T-helper 2 cell treated with Interferon-gamma antibody and Interleukin-4, amounts not matched to agents 100 ng/mL and 5 ng/mL, for 36 hours (primary cell): ENCODE measurements around the gene AK9. TPM values are rescaled to one million over a fixed set of nuclear protein-coding genes. Genes with fewer than 3 reads are reported as not detected.

Source experiments
- intact Hi-C: fragments of 100-400 bp; cut with micrococcal nuclease; formaldehyde crosslinking; loops from one replicate; pipeline ENCODE4 v1.15.1; 2023
- total RNA-seq: library from RNA; stranded (reverse); gene quantifications from 2 replicates; pipeline ENCODE4 v1.2.3, GENCODE V29; 2022

The AK9 gene
- total RNA-seq, 1 donor from 2014 or later: 4.2 TPM

GRCh38 chr6:109449064-109449794 lies 241.8 kb downstream of the AK9 start:
- intact Hi-C loops: loop anchor here (10.0 kb wide), 1 partner anchor 264 kb away; no protein-coding TSS in a partner anchor

- intact Hi-C loops: loop anchor here (10.0 kb wide), 1 partner anchor 264 kb away; no protein-coding TSS in a partner anchor
Observed at GRCh38 chr6:109448615-109449014, 242.4 kb downstream of the AK9 start.

- intact Hi-C loops: loop anchor here (10.0 kb wide), 1 partner anchor 263 kb away; no protein-coding TSS in a partner anchor
Observed at GRCh38 chr6:109447878-109448555, 243.0 kb downstream of the AK9 start.

GRCh38 chr6:109447087-109447486 lies 243.9 kb downstream of the AK9 start:
- intact Hi-C loops: loop anchor here (10.0 kb wide), 1 partner anchor 262 kb away; no protein-coding TSS in a partner anchor

GRCh38 chr6:109446541-109446940 lies 244.5 kb downstream of the AK9 start:
- intact Hi-C loops: loop anchor here (10.0 kb wide), 1 partner anchor 262 kb away; no protein-coding TSS in a partner anchor

GRCh38 chr6:109446072-109446471 lies 244.9 kb downstream of the AK9 start:
- intact Hi-C loops: loop anchor here (10.0 kb wide), 1 partner anchor 261 kb away; no protein-coding TSS in a partner anchor

- intact Hi-C loops: loop anchor here (10.0 kb wide), 1 partner anchor 261 kb away; no protein-coding TSS in a partner anchor
Observed at GRCh38 chr6:109445382-109445781, 245.6 kb downstream of the AK9 start.

- intact Hi-C loops: loop anchor here (10.0 kb wide), 1 partner anchor 259 kb away; no protein-coding TSS in a partner anchor
Observed at GRCh38 chr6:109443425-109443950, 247.5 kb downstream of the AK9 start.

Other genes starting within 250 kb of the AK9 start
- 84.6 and 84.9 TPM in 2 replicates for gene MICAL1, start 235.4 kb downstream of the AK9 start, total RNA-seq
- 25.0 and 25.5 TPM in 2 replicates for gene ZBTB24, start 208.0 kb downstream of the AK9 start, total RNA-seq
- 9.1 and 9.4 TPM in 2 replicates for gene FIG4, start 94 bp upstream of the AK9 start, total RNA-seq